ENCODE measurements around the gene RAB37. TPM values are rescaled to one million over a fixed set of nuclear protein-coding genes. Genes with fewer than 3 reads are reported as not detected.

The RAB37 gene
- total RNA-seq, 1 donor: not detected

GRCh38 chr17:74763565-74764387 is 26.7 kb downstream of the RAB37 start:
- H3K4me3 ChIP-seq (ENCODE audit: low read depth, low read length): no peak overlapping the region
- no peak for TF ChIP-seq CTCF (IDR thresholded peaks at IDR 0.05; ENCODE audit: insufficient read depth, low read depth, low read length)
- no peak for DNase-seq (ENCODE audit: low read depth)

DNA sequence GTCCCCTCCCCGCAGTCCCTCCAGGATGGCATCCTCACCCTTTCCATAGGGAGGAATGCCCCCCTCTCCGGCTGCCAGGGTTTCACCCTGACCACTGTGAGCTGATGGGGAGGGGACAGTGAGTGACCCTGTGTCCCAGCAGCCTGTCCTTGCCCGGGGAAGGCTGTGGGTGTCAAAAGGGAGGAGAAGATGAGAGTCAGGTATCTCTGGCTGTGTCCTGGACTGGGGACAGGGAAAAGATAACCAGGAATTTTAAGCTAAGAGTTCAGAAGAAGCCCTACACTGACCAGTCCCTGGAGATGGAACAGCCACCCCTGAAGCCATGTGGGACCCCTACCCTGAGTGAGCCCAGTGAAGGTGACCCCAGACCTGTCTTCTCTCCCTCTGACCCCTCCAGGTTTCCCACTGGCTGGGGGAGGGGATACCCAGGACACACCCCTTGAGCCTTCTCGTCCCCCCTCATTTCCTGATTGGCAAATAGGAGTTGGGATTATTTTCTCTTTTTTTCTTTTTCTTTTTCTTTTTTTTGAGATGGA is 27.8 kb downstream of the RAB37 start:
- H3K4me3 ChIP-seq (ENCODE audit: low read depth, low read length): no peak overlapping the region
- TF ChIP-seq CTCF (IDR thresholded peaks at IDR 0.05; ENCODE audit: insufficient read depth, low read depth, low read length): no peak
- no peak for DNase-seq (ENCODE audit: low read depth)

GRCh38 chr17:74766413-74766812 is 29.4 kb downstream of the RAB37 start:
- TF ChIP-seq CTCF (IDR thresholded peaks at IDR 0.05; ENCODE audit: insufficient read depth, low read depth, low read length): no peak
- no peak for DNase-seq (ENCODE audit: low read depth)
- no peak overlapping the region for H3K4me3 ChIP-seq (ENCODE audit: low read depth, low read length)

GRCh38 chr17:74767111-74767516 is 30.1 kb downstream of the RAB37 start:
- no peak for DNase-seq (ENCODE audit: low read depth)
- no peak overlapping the region for H3K4me3 ChIP-seq (ENCODE audit: low read depth, low read length)
- no peak for TF ChIP-seq CTCF (IDR thresholded peaks at IDR 0.05; ENCODE audit: insufficient read depth, low read depth, low read length)

GRCh38 chr17:74768069-74768762 is 31.2 kb downstream of the RAB37 start:
- no peak for DNase-seq (ENCODE audit: low read depth)
- no peak for TF ChIP-seq CTCF (IDR thresholded peaks at IDR 0.05; ENCODE audit: insufficient read depth, low read depth, low read length)

DNA sequence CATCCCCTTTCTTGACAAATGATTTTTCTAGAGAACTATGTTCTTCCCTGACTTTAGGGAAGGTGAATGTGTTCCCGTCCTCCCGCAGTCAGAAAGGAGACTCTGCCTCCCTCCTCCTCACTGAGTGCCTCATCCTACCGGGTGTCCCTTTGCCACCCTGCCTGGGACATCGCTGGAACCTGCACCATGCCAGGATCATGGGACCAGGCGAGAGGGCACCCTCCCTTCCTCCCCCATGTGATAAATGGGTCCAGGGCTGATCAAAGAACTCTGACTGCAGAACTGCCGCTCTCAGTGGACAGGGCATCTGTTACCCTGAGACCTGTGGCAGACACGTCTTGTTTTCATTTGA is 31.7 kb downstream of the RAB37 start:
- DNase-seq (ENCODE audit: low read depth): no peak
- no peak for TF ChIP-seq CTCF (IDR thresholded peaks at IDR 0.05; ENCODE audit: insufficient read depth, low read depth, low read length)
- no peak overlapping the region for H3K4me3 ChIP-seq (ENCODE audit: low read depth, low read length)

More at GRCh38 chr17:74768069-74768762, 31.2 kb downstream of the RAB37 start:
- H3K4me3 ChIP-seq (ENCODE audit: low read depth, low read length): no peak overlapping the region

Measured in fibroblast of villous mesenchyme (primary cell).